Gastroesophageal sphincter (tissue), 3 donors: ENCODE measurements around the gene CCDC93.

ENCODE experiments used
- CTCF ChIP-seq, 4 experiments: fragments of 200-600 bp in 2 of 4; fragments of 450-650 bp in 2 of 4; sonication (generic) in 1 of 4; IDR thresholded peaks; one replicate each; pipeline ENCODE4 v1.5.1; 2017 to 2019; ENCODE audit warnings: antibody characterized with exemption in 4 of 4, mild to moderate bottlenecking in 2 of 4, moderate library complexity in 2 of 4
- EP300 ChIP-seq: sonication (generic); formaldehyde crosslinking; IDR thresholded peaks from one replicate; pipeline ENCODE4 v1.6.1; 2017; ENCODE audit warnings: antibody characterized with exemption, mild to moderate bottlenecking
- POLR2A ChIP-seq, 2 donors: fragments of 450-650 bp; IDR thresholded peaks; one replicate each; pipeline ENCODE4 v1.6.1; 2017; ENCODE audit warnings: antibody characterized with exemption in 2 of 2, mild to moderate bottlenecking in 2 of 2, moderate library complexity in 1 of 2
- POLR2AphosphoS5 ChIP-seq: sonication (generic); formaldehyde crosslinking; IDR thresholded peaks from one replicate; pipeline ENCODE4 v1.6.1; 2017; ENCODE audit warnings: antibody characterized with exemption

GRCh38 chr2:117941693-117942092 is 72.2 kb downstream of the CCDC93 start:
- TF ChIP-seq CTCF (IDR thresholded peaks at IDR 0.05), result no peak
- no peak for TF ChIP-seq POLR2A (IDR thresholded peaks at IDR 0.05)
- TF ChIP-seq POLR2AphosphoS5, result no peak
- TF ChIP-seq EP300, result no peak
